Measurements from ENCODE around the gene KIF13A. TPM values are rescaled to one million over a fixed set of nuclear protein-coding genes. Genes with fewer than 3 reads are reported as not detected.
A peak's percentile ranks its signal among the peaks of the same experiment; 100 is the strongest.

The KIF13A gene
- total RNA-seq, 1 experiment from 2014 or later: 52.7 TPM

DNA sequence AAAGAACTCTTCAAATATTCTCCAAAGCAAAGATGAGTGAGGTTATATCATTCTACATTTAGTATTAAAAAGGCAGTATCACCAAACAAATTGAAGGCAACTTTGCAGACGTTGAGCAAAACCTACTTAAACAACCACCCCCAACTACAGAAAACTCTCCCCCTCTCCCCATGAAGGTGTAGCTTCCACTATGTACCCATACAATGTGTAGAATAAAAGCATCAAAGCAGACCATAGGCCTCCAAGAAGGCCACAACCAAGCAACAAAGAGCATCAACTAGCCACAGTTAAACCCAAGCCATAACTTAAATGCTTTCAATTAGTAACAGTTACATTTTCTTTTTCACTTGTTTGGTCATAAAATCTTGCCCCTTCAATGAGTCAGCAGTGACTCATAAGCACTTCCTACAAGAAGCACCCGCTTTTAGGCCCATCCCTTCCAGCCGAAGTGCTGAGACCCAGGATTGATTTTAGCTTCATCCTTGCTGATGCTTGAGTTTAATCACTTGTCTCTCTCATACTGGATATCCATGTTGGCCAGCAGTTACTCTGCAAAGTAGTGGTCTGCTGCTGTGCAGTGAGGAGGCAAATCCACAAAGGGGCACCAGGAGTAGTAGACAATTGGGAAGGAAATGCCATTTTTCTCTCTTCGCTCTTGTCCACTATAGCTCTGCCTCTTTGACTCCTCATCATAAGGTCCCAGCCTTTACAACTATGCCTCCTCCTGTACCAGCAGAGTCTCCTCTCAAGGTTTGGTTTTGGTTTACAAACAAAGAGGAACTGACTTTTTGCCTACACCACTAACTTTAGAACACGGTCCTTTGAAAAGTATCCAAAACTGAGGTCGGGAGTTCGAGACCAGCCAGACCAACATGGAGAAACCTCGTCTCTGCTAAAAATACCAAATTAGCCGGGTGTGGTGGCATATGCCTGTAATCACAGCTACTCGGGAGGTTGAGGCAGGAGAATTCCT, 272.3 kb downstream of the KIF13A start:
- H3K27me3 ChIP-seq (replicated peaks): no peaks in the 10 kb centered on the region
- peaks cover 35% of the 10 kb centered on the region for H3K4me1 ChIP-seq (replicated peaks)
- DNase-seq (ENCODE audit: low read depth in 1 of 2, low spot score in 2 of 2): peak; percentile 81 to 85
- no peaks in the 10 kb centered on the region for H3K36me3 ChIP-seq
- peak overlapping the region; percentile 72 for H3K27ac ChIP-seq
- H3K9me3 ChIP-seq (replicated peaks): no peaks in the 10 kb centered on the region
- no peak overlapping the region for H3K4me3 ChIP-seq

DNA sequence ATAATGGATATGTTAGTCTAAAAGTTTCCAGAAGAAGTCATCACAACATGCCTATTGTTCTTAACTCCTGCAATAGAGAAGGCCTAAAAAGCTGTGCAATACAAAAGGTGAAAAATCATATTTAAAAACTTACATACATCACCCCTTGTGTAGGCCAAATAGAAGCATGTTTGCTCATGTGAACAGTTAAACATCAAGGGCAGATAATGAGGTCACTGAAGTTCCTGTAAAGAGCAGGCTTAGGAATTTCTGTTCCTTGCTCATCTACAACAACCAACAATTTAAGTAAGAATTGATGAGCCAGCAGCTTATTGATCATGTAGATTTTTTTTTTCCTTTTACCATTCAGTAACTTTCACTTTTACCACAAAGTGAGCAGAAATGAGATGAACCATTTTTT, 273.3 kb downstream of the KIF13A start:
- no peak for DNase-seq (ENCODE audit: low read depth in 1 of 2, low spot score in 2 of 2)
- H3K27me3 ChIP-seq (replicated peaks): no peaks in the 10 kb centered on the region
- H3K27ac ChIP-seq: peak overlapping the region; percentile 2; the same call in 1 of the 2 replicates
- no peaks in the 10 kb centered on the region for H3K36me3 ChIP-seq
- H3K9me3 ChIP-seq (replicated peaks): no peaks in the 10 kb centered on the region
- H3K4me1 ChIP-seq (replicated peaks): peaks cover 35% of the 10 kb centered on the region
- no peak overlapping the region for H3K4me3 ChIP-seq

DNA sequence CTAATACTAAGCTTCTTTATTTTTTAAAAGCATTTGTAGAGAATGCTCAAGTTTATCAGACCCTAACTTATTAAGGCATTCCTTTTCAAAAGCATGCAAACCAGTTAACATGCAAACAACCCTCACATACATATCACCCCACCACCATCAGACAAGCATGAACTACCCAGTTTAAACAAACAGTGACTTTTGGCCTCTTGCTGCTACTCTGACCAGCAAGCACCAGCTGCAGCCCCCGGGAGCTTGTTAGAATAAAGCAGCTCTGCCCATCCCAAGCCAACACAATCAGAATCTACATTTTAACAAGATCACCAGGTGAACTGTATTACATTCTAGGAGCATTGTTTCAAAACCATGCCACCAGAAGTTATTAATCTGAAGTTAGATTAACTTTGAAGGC, 274.9 kb downstream of the KIF13A start:
- Histone ChIP-seq H3K27ac (no peak overlapping the region), H3K27me3 (replicated peaks) (no peaks in the 10 kb centered on the region), H3K36me3 (peaks cover under 1% of the 10 kb centered on the region), H3K9me3 (replicated peaks) (no peaks in the 10 kb centered on the region), H3K4me3 (no peak overlapping the region), H3K4me1 (replicated peaks) (peaks cover 35% of the 10 kb centered on the region)
- no peak for DNase-seq (ENCODE audit: low read depth in 1 of 2, low spot score in 2 of 2)

DNA sequence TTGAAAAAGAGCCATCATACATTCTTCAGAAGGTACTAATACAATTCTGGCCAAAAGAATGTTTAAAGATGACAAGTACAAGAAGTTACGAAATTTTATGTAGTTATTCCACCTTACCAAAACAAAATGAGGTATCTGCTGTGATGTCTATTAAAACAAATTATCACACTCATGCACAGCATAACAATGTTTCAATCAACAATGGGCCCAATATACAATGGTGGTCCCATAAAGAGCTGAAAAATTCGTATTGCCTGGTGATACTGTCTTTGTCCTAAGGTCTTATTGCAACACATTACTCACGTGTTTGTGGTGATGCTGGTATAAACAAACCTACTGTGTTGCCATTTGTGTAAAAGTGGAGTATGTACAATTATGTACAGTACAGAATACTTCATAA, 277.1 kb downstream of the KIF13A start:
- peak in 1 of 2 experiments; percentile 79 for DNase-seq (ENCODE audit: low read depth in 1 of 2, low spot score in 2 of 2)

DNA sequence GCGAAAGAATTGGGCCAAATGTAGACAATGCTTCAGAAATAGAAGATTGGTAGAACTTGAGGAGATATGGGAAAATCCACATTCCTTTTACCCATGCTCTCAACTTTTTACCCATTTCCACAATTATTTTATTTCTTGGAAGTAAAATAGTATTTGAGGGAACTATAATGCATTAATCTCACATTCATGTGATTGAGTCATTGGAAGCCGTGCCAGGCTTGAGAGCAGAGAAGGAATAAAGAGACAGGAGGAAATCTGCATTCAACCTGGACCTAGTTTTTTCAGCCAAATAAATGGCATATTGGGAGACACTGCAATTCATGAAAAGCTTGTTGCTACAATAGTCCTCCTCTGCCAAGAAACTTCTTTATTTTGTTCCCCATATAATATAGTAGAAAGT, 278.0 kb downstream of the KIF13A start:
- H3K36me3 ChIP-seq: peaks cover 18% of the 10 kb centered on the region
- DNase-seq (ENCODE audit: low read depth in 1 of 2, low spot score in 2 of 2): no peak
- no peak overlapping the region for H3K4me3 ChIP-seq
- peaks cover 19% of the 10 kb centered on the region for H3K4me1 ChIP-seq (replicated peaks)
- H3K27ac ChIP-seq: no peak overlapping the region
- H3K9me3 ChIP-seq (replicated peaks): no peaks in the 10 kb centered on the region
- H3K27me3 ChIP-seq (replicated peaks): no peaks in the 10 kb centered on the region

More for the DNA sequence above, 277.1 kb downstream of the KIF13A start:
- H3K27me3 ChIP-seq (replicated peaks): no peaks in the 10 kb centered on the region
- H3K36me3 ChIP-seq: peaks cover 18% of the 10 kb centered on the region
- peaks cover 28% of the 10 kb centered on the region for H3K4me1 ChIP-seq (replicated peaks)
- H3K9me3 ChIP-seq (replicated peaks): no peaks in the 10 kb centered on the region
- no peak overlapping the region for H3K27ac ChIP-seq
- no peak overlapping the region for H3K4me3 ChIP-seq

Other genes with a start within 250 kb of the KIF13A start
- gene NHLRC1, start 135.0 kb upstream of the KIF13A start, total RNA-seq (2014; rRNA removed; shearing (Covaris generic)): 1.3 and 4.6 TPM in 2 replicates
- 22.4 and 26.9 TPM in 2 replicates for gene TPMT, start 167.4 kb upstream of the KIF13A start, total RNA-seq (2014; rRNA removed; shearing (Covaris generic))
- gene KDM1B, start 167.8 kb upstream of the KIF13A start, total RNA-seq (2014; rRNA removed; shearing (Covaris generic)): 14.9 and 18.8 TPM in 2 replicates